Epithelial cell of esophagus (primary cell): ENCODE measurements around the gene ETV3L.
"Not testable (repeated sequence)": the region's sequence is repeated elsewhere in the genome, so short reads cannot be mapped to it uniquely, and the experiment has no call there.

ENCODE experiments used
- DNase-seq: peaks from one replicate; pipeline ENCODE4 v3.0.0; 2010; ENCODE audit warnings: low read depth
- H3K4me3 ChIP-seq: 2 replicates; pipeline ENCODE4 v1.5.1; 2011; ENCODE audit warnings: mild to moderate bottlenecking, low read length, control low read depth
- TF ChIP-seq, protein P1 (sequence below): IDR thresholded peaks from 2 replicates; pipeline ENCODE4 v1.5.1; 2011; ENCODE audit warnings: low read depth, mild to moderate bottlenecking, low read length, control low read depth, inconsistent platforms; ENCODE audit not compliant: insufficient read depth; ENCODE audit errors: missing control alignments

ETV3L gene

DNA sequence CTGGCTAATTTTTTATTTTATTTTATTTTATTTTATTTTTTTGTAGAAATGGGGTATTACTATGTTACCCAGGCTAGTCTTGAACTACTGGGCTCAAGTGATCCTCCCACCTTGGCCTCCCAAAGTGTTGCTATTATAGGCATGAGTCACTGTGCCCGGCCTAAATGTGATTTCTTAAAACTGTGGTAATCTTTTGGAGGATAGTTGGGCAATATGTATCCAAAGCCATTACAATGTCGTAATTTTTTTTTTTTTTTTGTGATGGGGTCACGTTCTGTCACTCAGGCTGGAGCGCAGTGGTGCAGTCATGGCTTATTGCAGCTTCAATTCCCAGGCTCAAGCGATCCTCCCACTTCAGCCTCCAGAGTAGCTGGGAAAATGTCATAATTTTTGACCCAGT is 14.2 kb downstream of the ETV3L start:
- DNase-seq = peak; percentile 30
- H3K4me3 ChIP-seq = no peak overlapping the region
- TF ChIP-seq, protein P1, sequence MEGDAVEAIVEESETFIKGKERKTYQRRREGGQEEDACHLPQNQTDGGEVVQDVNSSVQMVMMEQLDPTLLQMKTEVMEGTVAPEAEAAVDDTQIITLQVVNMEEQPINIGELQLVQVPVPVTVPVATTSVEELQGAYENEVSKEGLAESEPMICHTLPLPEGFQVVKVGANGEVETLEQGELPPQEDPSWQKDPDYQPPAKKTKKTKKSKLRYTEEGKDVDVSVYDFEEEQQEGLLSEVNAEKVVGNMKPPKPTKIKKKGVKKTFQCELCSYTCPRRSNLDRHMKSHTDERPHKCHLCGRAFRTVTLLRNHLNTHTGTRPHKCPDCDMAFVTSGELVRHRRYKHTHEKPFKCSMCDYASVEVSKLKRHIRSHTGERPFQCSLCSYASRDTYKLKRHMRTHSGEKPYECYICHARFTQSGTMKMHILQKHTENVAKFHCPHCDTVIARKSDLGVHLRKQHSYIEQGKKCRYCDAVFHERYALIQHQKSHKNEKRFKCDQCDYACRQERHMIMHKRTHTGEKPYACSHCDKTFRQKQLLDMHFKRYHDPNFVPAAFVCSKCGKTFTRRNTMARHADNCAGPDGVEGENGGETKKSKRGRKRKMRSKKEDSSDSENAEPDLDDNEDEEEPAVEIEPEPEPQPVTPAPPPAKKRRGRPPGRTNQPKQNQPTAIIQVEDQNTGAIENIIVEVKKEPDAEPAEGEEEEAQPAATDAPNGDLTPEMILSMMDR = no peak

DNA sequence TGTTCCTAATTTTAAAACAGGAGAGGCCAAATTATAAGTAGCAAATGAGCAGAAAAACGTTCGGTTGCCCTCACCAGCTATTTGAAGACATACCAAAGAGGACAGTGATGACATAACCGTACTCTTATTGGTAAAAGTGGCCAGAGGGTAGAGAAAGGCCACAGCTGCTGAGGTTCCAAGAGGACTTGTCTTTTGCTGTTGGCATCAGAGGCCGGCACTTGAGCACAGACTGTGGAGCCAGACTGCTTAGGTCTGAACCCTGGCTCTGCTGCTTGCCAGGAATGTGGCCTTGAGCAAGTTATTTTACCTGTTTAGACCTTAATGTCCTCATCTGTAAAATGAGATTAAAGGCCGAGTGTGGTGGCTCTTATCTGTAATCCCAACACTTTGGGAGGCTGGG is 14.9 kb downstream of the ETV3L start:
- TF ChIP-seq, protein P1 = no peak
- DNase-seq = no peak
- no peak overlapping the region for H3K4me3 ChIP-seq

DNA sequence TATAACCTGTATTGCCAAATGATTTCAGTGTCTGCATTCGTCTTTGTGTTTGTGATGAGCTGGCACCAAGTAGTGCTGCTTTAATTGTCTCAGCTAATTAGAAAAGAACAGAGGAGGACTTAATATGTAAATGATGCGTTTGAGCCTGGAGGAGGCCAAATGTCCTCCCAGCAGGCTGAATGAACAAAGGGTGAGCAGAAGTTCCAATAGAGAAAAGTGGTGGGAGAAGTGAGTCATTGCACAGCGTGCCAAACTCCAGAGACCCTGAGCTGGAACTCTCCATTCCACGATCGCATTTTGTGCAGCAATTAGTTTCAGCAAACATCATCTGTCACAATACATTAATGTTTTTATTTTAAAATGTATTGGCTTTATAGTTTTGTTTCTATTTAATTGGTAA is 17.9 kb downstream of the ETV3L start:
- DNase-seq = no peak
- TF ChIP-seq, protein P1 = no peak
- no peak overlapping the region for H3K4me3 ChIP-seq

DNA sequence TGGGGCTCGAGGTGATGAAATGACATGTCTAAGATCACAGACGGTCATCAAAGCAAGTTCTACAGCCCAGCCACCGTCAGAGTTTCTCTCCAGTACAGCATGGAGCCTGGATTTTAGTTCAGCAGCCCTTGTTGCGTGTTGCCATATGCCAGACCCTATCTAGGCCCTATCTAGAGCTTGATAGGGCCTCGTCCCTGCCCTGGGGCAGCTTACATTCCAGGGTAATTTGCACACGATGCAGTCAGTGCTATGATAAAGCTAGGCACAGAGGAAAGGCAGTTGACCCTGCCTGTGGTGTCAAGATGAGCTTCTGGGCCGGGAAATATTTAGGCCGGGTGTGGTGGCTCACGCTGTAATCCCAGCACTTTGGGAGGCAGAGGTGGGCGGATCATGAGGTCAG is 18.9 kb downstream of the ETV3L start:
- no peak for DNase-seq
- TF ChIP-seq, protein P1 = no peak
- H3K4me3 ChIP-seq = no peak overlapping the region

DNA sequence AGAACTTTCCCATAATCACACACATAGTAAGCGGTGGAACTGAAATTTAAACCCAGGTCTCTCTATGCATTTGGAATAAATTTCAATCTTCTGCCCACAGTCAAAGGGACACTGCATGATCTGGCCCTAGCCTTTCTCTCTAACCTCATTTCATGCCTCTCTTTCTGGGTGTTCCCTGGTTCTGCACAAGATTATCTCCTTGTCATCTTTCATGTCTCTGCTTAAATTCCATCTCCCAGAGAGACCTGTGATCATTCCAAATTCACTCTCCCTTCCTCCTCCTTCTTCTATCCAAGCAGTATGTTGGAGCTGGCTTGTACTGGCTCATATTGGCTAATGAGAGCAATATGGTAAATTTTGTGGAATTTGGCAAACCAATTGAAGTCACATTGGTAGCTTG is 22.2 kb downstream of the ETV3L start:
- H3K4me3 ChIP-seq = no peak overlapping the region
- no peak for DNase-seq
- TF ChIP-seq, protein P1 = no peak

DNA sequence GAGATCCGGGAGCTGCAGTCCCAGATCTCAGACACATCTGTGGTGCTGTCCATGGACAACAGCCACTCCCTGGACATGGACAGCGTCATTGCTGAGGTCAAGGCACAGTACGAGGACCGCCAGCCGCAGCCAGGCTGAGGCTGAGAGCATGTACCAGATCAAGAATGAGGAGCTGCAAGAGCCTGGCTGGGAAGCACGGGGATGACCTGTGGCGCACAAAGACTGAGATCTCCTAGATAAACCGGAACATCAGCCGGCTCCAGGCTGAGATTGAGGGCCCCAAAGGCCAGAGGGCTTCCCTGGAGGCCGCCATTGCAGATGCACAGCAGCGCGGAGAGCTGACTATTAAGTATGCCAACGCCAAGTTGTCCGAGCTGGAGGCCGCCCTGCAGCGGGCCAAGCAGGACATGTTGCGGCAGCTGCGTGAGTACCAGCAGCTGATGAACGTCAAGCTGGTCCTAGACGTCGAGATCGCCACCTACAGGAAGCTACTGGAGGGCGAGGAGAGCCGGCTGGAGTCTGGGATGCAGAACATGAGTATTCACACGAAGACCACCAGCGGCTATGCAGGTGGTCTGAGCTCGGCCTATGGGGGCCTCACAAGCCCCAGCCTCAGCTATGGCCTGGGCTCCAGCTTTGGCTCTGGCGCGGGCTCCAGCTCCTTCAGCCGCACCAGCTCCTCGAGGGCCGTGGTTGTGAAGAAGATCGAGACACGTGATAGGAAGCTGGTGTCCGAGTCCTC is 25.5 kb downstream of the ETV3L start:
- DNase-seq = peak; percentile 82
- TF ChIP-seq, protein P1 = peak; percentile 64
- H3K4me3 ChIP-seq = no peak overlapping the region

DNA sequence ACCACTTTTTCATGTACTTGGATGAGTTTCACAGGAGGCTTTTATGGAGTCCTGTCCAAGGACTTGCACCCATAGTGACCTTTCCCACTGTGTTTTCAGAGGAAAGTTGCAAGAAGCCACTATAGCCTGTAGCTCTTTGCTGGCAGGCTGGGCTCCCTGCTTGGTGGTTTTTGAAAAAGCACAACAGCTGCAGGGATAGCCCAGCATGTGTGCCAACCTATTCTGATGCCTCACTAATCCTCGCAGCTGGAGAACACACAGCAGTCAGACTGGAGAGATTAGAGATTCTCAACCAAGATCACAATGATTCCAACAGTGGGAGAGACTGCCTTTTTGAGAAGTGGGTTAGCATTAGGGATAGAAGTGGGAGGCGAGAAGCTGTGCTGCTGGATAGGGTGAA is 30.0 kb downstream of the ETV3L start:
- no peak for DNase-seq
- H3K4me3 ChIP-seq = no peak overlapping the region
- TF ChIP-seq, protein P1 = no peak

DNA sequence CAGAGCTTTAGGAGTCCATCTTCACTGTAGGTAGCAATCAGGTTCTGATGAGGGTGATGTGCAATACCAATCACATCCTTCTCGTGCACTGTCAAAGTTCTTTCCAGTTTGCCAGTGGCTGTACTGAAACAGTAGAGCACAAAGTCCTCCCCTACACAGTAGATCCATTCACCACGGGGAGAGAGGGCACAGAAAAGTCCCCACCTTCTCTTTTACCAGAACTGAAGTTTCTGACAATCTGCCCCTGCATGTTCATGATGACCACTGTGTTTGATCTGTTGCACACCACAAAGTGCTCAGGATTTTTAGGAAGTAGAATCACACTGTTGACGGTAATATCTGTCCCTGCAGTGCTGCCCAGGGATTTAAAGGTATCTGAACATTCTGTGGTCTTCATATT is 40.4 kb downstream of the ETV3L start:
- not testable (repeated sequence) for H3K4me3 ChIP-seq, DNase-seq
